ENCODE data around the gene LEFTY2.
"Not testable (repeated sequence)": the region's sequence is repeated elsewhere in the genome, so short reads cannot be mapped to it uniquely, and the experiment has no call there.

The LEFTY2 gene

DNA sequence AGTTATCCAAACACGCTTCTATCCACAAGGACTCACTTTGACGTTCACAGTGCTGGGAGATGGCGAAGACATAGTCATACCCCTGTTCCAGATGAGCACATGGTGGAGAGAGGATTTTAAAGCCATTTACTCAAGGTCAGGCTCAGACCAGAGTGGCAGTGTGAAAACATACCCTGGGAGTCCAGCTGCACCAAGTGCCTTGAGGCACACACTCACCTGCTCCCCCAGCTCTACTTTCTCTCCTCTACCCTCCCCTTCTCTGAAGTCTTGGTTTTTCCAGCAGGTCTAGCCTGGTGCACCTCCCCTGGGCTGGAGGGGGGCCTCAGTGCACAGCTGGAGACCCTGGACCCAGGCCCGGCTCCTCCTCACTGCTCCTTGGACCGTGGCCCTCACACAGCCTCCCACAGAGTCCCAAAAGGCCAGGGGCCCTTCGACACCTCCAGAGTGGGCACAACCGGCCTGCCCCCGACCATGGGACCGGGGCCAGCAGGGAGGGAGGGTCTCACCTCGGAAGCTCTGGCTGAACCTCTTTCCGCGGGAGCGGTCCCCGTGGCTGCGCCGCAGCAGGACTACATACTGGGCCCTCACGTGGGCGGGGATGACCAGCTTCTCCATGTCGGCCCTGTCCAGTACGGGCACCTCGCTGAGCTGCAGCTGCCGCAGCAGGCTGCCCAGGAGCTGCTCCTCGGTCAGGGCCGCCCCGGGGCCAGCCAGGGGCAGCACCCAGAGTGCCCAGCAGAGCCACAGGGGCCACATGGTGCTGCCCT lies 452 bp downstream of the LEFTY2 start:
- H3K4me3 ChIP-seq (ENCODE audit: low read depth, low read length), result no peak overlapping the region
- TF ChIP-seq, protein P1, sequence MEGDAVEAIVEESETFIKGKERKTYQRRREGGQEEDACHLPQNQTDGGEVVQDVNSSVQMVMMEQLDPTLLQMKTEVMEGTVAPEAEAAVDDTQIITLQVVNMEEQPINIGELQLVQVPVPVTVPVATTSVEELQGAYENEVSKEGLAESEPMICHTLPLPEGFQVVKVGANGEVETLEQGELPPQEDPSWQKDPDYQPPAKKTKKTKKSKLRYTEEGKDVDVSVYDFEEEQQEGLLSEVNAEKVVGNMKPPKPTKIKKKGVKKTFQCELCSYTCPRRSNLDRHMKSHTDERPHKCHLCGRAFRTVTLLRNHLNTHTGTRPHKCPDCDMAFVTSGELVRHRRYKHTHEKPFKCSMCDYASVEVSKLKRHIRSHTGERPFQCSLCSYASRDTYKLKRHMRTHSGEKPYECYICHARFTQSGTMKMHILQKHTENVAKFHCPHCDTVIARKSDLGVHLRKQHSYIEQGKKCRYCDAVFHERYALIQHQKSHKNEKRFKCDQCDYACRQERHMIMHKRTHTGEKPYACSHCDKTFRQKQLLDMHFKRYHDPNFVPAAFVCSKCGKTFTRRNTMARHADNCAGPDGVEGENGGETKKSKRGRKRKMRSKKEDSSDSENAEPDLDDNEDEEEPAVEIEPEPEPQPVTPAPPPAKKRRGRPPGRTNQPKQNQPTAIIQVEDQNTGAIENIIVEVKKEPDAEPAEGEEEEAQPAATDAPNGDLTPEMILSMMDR (IDR thresholded peaks at IDR 0.05; ENCODE audit: low read depth, low read length), result no peak

DNA sequence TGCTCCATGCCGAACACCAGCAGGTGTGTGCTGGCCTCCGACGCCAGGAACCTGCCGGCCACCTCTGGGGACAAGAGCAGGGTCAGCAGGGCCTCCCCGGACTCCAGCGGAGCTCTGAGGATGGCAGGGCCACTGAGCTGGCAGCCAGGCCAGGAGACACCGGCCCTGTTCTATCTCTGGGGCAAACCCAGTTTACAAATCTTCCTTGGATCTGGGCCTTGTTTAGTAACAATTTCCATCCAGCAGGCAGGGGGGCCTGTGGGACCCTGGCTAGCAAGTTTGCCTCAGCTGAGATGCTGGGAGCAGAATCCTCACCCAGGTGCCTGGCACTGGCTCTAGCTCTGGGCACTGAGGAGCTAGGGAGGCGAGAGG lies 1.1 kb downstream of the LEFTY2 start:
- H3K4me3 ChIP-seq (ENCODE audit: low read depth, low read length), result not testable (repeated sequence)

DNA sequence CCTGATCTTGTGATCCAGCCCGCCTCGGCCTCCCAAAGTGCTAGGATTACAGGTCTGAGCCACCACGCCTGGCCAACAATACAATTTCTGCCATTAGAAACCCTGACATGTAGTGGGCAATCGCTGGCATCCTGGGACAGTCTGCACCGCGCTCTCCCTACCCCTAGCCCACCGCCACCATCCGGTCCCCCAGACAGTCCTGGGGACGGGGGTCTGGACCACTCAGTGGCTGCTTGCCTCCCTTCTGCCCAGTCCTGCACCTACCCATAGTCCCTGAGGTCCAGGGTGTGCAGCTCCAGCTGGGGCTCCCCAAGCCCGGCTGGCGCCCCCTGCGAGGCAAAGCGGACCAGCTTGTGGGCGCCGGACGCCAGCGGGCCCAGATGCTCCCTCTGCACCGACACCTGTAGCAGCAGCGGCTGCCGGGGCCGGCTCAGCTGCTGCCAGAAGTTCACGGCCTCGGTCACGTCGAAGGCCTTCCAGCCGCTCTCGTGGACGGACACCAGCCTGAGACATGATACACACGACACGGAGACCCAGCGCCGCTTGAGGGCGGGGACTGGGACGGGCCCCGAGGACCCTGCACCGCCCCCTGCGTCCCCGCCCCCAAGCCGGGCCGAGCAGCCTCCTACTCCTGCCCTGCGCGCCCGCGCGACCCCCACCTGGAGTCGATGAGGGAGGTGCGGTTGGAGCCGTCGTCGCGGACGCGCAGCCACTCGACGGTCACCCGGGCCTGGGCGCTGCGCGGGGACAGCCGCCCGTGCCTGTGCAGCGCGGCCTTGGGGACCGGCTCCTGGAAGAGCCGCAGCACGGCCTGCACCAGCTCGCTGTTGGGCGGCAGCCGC lies 1.7 kb downstream of the LEFTY2 start:
- H3K4me3 ChIP-seq (ENCODE audit: low read depth, low read length), result not testable (repeated sequence)

DNA sequence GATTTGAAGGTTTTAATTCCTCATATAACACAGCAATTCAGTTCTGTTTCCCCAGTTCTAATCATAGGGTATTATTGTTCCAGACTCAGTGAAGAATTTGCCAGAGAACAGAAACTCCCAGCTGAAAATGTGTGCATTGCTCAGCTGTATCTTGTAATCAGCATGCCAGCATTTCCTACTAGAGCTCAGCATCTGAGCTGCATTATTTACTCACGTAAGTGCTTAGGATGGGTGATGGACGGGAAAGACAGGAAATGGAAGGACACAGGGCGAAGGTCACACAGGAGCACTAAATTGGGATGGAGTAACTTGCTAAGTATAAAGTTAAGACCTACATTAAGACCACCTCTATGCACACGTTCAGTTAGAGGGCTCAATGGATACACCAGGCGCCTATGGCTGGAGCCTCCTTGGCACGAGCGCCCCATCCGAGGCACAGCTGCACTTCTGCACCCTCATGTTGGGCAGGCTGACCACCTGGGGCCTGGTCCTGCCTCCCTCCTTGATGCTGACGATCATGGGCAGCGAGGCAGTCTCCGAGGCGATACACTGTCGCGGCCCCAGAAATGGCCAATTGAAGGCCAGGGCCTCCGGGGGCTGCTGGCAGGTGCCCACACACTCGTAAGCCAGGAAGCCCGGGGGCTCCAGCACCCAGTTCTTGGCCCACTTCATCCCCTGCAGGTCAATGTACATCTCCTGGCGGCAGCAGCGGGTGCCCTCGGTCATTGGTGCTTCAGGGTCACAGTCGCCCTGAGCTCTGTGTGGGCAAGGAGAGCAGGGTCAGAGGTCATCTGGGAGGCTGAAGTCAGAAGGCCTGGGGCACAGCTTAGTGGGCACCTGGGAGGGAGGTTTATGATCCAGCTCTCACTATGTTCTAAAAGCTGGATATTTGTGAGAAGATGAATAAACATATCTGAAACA lies 3.7 kb downstream of the LEFTY2 start:
- no peak overlapping the region for H3K4me3 ChIP-seq (ENCODE audit: low read depth, low read length)
- TF ChIP-seq, protein P1 (IDR thresholded peaks at IDR 0.05; ENCODE audit: low read depth, low read length), result no peak

DNA sequence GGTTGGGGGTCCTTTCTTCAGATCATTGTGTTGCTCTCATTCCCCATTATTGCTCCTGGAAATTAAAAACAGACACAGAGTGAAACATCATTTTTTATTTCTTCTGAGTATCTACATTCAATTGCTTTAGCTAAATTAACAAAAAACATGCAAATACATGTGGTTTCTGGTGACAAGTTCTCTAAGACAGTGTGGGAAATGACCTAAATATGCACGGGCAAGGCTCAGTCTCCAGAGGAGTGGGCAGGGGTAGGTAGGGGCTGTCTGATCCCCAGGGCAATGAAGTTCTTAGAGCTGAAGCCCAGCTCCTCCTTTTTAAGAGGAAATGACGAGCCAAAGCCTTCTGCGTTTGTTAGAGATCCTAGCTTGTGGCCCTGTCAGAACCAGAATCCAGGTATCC lies 4.5 kb downstream of the LEFTY2 start:
- TF ChIP-seq, protein P1 (IDR thresholded peaks at IDR 0.05; ENCODE audit: low read depth, low read length), result no peak
- no peak overlapping the region for H3K4me3 ChIP-seq (ENCODE audit: low read depth, low read length)

DNA sequence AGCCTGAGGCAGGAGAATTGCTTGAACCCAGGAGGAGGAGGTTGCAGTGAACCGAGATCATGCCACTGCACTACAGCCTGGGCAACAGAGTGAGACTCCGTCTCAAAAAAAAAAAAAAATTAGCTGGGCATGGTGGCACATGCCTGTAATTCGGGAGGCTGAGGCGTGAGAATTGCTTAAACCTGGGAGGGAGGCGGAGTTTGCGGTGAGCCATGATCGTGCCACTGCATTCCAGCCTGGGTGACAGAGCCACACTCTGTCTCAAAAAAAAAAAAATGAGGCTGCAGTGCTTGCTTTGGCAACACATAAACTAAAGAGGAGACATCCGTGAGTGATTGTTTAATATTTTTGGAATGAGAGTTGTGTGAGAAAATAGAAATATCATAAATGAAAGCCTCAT lies 4.9 kb downstream of the LEFTY2 start:
- not testable (repeated sequence) for H3K4me3 ChIP-seq (ENCODE audit: low read depth, low read length)

DNA sequence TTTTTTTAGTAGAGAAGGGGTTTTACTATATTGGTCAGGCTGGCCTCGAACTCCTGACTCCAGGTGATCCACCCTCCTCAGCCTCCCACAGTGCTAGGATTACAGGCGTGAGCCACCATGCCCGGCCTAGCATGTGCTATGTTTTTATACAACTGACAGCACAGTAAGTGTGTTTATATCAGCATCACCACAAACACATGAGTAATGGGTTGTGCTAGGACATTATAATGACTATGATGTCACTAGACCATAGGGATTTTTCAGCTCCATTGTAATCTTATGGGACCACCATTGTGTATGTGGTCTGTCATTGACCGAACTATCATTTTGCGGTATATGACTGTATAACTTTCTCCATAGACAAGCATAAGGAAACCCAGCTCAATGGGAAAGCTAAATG lies 6.3 kb downstream of the LEFTY2 start:
- TF ChIP-seq, protein P1 (IDR thresholded peaks at IDR 0.05; ENCODE audit: low read depth, low read length), result no peak
- H3K4me3 ChIP-seq (ENCODE audit: low read depth, low read length), result no peak overlapping the region

DNA sequence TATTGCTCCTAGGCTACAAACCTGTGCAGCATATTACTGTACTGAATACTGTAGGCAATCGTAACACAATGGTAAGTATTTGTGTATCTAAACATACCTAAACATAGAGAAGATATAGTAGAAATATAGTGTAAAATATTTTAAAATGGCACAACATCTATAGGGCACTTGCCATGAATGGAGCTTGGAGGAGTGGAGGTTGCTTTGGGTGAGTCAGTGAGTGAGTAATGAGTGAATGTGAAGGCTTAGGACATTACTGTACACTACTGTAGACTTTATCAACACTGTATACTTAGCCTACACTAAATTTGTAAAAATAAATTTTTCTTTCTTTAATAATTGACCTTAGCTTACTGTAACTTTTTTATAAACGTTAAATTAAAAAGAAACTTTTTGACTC lies 7.9 kb downstream of the LEFTY2 start:
- TF ChIP-seq, protein P1 (IDR thresholded peaks at IDR 0.05; ENCODE audit: low read depth, low read length), result no peak
- H3K4me3 ChIP-seq (ENCODE audit: low read depth, low read length), result no peak overlapping the region

All from WI38 (cell line).